DMS114 treated with DMSO at 0.1 percent for 48 hours (cell line): ENCODE measurements around the gene MAD2L1.
"Not testable (repeated sequence)": the region's sequence is repeated elsewhere in the genome, so short reads cannot be mapped to it uniquely, and the experiment has no call there.

ENCODE experiments used
- DNase-seq: peaks from one replicate; lab custom pipeline; 2025; ENCODE audit not compliant: unreplicated experiment; lab: John Stamatoyannopoulos, UW

MAD2L1 gene

DNA sequence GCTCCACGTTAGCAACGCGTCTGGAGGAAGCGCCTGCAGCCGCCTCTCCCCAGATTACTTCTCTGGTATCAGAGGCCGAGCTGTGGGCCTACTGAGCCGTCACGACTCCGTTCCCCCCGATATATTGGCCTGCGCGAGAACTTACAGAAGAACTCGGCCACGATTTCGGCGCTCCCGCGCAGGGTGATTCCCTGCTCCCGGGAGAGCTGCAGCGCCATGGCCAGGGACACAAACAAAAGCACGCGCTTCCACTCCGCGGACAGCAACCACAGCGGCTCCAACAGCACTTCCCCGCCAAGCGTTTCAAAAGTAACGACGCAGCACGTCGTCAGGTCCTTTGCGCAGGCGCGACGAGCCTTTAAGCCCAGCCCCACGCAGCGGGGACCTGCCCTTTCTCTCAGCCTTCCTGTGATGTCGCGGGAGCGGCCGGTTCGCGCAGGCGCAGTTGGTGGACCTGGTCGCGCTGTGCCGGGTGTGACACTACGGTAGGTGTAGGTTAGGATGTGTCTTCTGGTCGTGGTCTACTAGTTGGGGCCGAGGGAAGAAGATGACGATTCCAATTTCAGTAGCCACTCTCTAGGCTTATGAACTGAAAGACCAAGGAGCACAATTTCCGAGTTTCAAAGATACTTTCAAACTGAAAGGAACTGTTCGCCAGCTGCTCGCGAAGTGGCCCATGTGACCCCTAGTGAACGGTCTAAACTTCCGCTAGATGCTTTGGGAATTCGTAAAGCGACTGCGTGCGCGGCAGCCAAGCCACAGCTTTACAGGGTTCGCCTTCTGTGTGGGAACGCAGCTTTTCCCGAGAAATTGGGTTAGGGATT, at the start of gene MAD2L1:
Gene MAD2L1 (minus strand): TSS at position 332 of the 824 bp plus-strand sequence. CDS start 114 bp downstream, at position 218.
- peak; percentile 86 for DNase-seq

DNA sequence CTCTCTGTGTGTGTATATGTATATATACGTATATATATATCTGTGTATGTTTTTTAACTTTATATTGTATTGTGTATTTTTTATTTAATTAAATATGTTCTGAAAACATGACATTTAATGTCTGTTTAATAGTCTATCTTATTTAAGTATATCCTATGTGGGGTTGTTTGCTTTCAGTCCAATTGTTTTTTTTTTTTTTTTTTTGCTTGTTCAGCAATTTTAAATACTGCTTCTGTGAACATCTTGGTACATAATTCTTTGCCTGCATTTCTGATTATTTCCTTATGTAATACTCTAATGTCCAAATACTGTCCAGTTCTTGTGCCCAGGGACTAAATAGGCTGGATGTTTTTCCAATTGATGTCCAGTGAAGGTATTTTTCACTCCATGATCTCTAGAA, 45.1 kb upstream of the MAD2L1 start:
- DNase-seq = no peak

DNA sequence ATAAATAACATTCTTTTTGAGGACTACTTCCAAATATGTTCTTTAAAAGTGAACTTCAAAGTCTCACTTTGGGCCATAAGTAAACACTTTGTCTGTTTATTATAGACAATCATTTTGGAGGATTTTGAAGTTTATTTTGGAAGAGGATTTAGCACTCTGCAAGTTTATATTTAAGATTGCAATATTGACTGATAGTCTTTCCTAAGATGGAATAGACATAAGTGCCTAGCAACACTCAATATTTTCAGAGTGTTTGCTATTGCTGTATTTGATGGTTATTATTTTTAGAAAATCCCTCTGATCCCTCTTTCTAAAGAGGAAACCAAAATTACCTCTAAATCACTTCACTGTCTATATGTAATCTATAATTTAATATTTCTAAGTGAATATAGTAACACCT, 42.8 kb upstream of the MAD2L1 start:
- DNase-seq = no peak

DNA sequence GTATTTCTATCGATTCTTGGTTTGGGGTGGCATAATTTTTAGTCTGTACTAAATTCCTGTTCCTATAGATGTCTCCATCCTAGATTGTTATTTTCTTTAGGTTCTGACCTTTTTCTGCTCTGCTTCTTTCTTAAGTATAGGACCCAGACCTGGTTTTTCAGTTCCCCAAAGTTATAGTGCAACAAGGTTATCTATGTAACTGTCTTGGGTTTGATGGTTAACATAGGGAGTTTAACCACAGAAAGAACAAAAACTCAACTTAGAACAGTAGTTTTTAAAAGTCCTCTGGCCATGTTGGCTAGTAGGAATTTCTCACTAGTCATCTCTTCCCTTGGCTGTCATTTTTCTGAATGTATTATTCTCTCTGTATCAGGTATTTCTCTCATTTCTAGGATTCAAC, 38.8 kb upstream of the MAD2L1 start:
- no peak for DNase-seq

DNA sequence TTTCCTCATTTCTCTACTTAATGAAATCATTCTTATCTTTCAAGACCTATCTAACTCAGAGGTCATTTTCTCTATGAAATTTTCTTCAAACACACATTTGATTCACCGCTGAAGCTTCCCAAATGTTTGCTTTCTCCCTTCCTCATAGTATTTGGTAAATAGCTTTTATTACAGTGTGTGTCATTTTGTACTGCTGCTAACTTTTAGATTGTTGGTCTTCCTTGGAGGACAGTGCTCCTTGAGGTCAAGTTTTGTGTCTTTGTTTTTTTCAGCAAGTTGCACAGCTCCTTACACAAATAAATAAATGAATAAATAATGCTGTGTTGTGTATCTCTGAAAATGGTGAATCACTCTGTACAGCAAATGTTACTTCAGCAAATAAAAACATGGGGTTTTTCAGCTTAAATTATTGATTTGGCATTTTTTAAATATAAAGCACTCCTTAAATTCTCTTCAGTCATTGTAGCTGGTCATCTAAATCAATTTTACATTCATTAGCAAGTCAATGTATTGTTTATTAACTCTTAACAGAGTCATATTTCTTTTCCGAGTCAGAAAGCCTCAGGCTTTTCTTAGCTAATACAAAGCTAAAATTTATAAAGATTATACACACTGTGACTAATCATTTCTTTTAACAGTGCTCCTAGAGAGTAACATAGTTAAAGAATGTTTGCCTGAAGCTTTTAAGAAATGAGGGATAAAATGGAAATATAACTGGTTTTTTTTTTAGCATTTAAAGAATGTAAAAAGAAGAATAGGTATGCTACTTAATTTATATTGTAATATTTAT, 30.1 kb upstream of the MAD2L1 start:
- DNase-seq = no peak

DNA sequence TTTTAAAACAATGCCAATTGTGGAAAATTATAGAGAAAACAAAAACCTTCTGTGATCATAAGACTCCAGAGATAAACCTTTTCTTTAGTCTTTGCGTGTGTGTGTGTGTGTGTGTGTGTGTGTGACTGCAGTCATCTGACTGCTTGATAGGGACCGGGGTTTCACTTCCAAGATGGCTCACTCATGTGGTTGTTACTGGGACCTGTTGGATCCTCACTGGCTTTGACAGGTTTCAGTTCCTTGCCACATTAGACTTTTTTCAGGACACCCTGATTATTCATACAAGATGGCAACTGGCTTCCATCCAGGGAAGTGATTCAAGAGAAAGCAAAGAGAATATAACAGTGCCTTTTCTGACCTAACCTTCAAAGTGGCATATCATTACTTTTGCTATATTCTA, 21.9 kb upstream of the MAD2L1 start:
- DNase-seq = no peak

DNA sequence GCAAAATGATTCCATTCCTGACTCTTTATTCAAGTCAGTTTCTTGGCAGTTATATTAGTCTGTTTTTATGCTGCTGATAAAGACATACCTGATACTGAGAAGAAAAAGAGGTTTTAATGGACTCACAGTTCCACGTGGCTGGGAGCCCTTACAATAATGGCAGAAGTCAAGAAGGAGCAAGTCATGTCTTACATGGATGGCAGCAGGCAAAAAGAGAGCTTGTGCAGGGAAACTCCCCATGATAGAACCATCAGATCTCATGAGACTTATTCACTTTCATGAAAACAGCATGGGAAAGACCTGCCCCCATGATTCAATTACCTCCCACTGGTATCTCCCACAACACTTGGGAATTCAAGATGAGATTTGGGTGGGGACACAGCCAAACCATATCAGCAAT, 21.4 kb upstream of the MAD2L1 start:
- not testable (repeated sequence) for DNase-seq

DNA sequence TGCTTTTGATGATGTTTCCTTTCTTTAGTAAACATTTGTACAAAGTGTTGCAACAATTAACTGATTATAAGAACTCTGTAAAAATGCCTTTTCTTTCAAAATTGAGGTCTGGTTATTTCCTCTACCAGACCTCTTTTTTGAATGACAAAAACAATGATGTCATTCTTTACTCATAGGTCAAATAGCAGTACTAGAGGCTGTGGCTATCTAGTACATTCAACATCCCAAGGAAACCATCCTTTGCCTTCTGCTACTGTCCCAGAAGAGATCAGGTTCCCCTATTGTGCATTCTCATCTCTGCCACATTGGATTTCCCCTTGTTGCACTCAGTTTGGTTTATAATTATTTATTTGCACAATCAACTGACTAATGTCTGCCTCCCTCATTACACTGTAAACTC, 19.1 kb upstream of the MAD2L1 start:
- DNase-seq = no peak

DNA sequence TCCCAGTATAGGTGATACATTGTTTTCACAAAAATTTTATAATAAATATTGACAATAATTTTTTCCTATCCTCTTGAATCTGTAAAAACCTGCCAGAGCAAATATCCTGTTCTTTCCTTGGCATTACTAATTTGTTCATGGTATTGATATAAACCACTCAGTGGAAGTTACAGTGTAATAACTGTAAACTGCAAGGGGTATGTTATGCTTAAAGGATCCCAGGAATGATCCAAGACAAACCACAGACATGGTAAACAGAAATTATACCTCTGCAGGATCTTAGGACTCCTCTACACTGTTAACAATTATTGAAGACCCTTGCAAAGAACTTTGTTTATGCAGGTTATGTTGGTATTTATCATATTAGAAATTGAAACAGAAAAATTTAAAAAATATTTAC, 17.7 kb upstream of the MAD2L1 start:
- DNase-seq = no peak

DNA sequence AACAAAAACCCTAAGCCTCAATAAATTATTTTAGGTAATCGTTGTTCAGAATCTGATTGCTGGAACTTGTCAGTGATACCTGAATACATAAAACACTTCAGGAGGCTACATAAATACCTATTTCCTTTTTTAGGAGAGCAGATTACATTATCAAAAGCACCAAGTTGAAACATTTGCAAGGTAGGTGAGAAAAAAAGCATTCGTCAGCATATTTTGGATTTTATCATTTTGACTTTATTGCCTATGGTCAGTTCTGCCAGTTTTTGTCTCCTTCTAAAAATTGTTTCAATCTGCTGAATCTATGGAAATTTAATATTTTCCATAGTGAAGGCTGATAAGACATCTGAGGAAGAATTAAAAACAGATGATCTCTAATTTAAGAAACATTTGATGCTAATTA, 16.5 kb upstream of the MAD2L1 start:
- DNase-seq = no peak

DNA sequence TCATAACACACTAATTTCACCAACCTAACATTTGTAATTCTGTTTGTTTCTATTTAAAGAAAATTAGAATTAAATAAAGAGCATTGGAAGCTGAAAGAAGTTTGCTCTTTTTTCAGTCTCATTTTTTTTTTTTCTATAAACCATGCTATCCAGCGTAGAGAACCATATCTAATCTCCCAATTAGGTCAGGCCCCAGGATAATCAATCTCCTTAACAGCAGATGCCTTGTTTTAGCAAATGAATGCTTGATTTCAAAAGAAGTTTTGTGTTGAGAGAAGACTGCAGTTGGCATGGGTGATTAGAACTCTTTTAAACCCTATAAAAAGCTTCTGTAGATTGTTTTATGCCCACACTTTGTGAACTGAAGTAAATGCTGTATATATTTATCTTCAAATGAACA, 15.6 kb upstream of the MAD2L1 start:
- DNase-seq = no peak

DNA sequence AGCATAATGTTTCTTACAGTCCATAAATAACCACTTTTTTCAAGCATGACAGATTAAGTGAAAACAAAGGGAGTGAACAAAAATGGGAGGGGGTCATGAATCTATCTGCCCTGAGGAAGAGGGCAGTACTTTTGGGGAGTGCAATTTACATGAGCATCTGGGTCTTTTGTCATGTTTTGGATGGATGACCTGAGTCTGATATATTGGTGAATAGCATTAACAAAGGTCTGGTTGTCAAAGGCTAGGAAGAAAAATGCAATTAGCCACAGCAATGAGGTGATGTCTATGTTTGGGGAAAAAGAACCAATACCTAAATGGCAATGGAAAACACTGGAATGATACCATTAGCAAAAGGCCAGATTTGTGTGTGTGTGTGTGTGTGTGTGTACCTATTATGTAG, 15.1 kb upstream of the MAD2L1 start:
- DNase-seq = no peak

DNA sequence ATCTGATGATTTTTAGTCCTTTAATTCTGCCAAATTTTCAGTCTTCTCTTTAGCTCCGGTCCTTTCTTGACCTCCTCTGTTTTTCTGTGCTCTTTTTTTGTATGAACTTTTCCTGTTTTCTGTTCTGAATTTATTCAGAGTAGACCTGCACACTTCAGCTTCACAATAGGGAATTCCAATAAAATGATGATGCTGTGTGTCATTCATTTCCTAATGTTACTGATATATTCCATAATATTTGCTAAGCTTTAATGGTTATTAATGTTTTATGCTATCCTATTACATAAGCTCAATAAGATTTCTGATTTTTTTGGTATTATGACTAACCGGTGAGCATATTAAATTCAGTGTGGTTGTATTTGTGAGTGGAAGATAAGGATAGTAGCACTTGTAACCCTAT, 13.9 kb upstream of the MAD2L1 start:
- no peak for DNase-seq

DNA sequence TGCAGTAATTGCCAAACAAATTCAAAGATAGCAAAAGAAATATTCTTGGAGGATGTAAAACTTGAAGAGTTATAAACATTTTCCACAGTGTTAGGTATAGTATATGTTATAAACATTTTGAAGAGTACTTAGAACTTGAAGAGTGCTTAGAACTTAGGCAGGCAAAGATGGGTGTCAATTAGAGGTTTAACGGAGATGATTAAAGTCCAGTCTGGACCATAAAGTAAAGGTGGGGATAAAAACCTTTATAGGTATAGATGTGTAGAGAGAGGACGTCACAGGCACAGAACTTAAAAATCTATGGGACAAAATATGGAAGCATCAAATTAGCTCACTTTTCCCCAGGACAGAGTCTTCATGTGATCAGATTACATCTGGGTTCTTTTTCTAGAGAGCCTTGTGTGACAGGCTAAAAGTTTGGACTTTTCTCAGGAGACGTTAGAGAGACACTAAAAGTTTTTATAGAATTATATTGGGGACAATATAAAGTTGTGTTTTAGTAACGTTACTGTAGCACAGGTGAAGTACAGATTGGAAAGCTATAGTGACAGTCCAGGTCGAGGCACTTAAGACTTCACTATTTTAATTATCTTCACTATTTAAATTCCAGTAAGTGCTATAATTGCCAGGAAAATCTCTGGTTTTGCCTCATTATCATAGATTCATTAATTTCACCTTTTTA, 13.3 kb upstream of the MAD2L1 start:
- DNase-seq = no peak

DNA sequence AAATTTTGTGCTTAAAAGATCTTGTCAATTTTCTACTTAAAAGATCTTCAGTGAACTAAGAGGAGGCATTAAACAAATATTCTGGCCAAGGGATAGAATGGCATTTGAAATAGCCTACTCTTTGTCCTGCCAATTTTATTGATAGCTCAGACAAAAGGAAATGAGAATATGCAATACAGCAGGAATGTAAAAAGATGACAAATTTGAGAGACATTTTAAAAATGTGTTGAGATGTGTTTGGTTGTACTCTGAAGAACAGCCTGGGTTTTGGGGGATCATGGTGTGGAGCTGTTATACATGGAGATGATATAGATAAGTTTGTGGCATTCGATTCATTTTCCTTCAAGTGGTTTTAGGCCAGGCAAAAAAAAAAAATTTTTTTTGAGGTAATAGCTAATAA, 11.6 kb upstream of the MAD2L1 start:
- DNase-seq = no peak

DNA sequence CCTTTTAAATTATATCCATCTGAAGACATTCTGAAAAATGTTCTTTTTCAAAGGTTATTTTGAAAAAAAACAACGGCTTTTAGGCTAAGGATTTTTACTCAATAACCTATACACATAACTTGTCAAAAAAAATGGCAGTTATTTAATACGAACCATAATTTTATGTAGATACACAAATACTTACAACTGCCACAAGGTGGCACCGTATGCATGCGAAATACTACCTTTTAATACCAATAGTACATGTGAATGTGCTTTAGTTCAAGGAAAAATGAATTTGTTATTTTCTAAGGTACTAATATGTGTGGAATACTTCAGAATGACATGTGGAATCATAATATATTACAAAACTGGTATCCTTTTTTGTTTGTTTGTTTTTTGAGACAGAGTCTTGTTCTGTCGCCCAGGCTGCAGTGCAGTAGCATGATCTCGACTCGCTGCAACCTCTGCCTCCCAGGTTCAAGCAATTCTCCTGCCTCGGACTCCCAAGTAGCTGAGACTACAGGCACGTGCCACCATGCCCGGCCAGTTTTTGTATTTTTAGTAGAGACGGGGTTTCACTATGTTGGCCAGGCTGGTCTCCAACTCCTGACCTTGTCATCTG, 4.6 kb upstream of the MAD2L1 start:
- DNase-seq = peak; percentile 55

DNA sequence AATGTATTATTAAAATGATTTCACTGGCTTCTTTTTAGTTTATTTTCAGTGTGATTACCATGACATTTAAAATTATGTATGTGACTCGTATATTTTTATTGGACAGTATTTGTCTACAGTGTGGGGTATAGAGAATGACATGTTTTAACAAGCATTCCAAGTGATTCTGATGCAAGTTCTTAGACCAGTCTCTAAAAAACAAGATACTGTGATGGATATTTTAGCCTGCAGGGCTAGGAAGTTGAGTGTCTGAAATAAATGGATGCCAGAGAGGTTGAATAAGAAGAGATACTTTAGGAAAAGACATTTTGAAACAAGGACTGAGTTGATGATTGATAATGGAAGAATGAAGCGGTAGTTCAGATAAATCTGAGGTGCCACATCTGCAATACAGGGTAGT, 3.5 kb upstream of the MAD2L1 start:
- no peak for DNase-seq

DNA sequence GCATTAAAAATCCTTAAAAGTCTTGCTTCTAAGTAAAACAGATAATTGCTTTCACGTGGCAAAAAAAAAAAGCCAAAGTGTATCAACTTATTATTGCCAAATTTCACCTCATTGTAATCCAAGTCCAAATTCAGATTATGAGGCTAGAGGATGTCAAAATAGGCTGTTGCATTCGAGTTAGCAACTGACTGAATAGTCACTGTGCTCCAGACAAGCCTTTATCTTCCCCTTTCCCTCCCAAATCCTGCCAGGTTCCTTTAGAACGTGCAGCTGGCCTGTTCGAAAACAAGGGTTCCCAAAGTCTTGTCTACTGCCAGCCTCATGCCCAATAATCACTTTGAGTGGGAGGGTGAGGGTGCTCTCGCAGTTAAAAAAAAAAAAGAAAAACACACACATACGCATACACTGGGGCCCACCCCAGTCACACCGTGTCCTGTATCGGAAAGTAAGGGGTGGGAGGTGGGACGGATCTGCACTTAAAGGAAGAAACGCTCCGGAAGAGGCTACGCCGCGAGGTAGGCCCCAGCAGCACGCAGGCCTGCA, 603 bp downstream of the MAD2L1 start:
- DNase-seq = no peak

DNA sequence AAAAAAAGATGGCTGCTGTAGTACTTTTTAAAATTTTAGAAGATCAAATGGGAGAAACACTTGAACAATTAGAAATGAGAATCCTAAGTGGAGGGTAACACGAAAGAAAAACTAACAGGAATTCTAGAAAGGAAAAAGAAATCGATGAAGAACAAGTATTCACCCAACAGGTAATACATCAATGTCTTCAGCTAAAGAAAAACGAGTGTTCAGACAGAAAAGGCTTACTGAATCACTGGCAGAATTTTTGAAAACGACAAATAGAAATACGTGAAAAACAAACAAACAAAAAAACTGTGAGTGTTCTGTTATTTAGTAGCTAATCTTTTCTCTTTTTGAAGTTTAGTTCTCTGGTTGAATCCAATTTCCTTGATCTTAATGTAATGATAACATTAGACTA, 1.8 kb downstream of the MAD2L1 start:
- DNase-seq = no peak

DNA sequence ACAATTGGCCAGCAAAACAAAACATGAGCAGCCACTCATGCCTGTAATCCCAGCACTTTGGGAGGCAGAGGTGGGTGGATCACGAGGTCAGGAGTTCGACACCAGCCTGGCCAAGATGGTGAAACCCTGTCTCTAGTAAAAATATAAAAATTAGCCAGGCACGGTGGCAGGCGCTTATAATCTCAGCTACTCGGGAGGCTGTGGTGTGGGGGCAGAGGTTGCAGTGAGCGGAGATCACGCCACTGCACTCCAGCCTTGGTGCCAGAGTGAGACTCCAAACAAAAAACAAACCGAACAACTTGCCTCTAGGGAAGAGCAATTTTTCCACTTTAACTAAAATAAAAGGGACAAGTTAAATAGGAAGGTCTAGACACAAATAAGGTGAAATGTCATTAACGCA, 2.9 kb downstream of the MAD2L1 start:
- not testable (repeated sequence) for DNase-seq

DNA sequence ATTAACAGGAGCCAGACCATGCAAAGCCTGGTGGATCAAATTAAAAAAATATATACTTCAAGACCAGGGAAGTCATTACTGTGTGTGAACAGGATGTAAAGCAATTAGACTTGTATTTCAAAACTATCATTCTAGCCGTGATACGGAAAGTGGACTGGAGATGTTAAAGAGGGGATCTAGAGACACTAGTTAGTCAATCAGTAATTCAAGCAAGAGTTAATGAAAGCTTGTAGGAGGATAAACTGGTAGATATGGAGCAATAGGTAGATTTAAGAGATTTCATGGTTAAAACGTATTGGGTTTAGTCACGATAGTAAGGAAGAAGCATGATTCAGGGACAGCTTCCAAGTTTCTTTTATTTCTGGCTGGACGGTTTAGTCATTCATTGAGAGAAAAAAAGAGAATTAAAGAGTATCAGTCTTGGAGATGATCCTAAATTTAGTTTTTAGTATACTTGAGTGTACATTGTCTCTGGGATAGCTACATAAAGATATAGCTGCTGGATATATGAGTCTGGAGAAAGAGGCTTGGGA, 3.9 kb downstream of the MAD2L1 start:
- DNase-seq = no peak
